A673 (cell line): ENCODE measurements around the gene GOLPH3L. TPM values are rescaled to one million over a fixed set of nuclear protein-coding genes. Genes with fewer than 3 reads are reported as not detected.

Source experiments
- BruUV-seq: library from RNA; stranded (reverse); fragments of 400-500 nt; replicated peaks from 2 replicates; lab custom pipeline; 2021; lab: Mats Ljungman, UMichigan
- CTCF ChIA-PET: fragments of 300-600 bp; sonication (Branson Sonifier 250); formaldehyde crosslinking; loops from one replicate; lab custom pipeline; 2022; ENCODE audit warnings: antibody characterized with exemption; lab: Charles Lee
- POLR2A ChIA-PET: fragments of 300-600 bp; sonication (Branson Sonifier 250); formaldehyde crosslinking; loops from one replicate; lab custom pipeline; 2022; ENCODE audit warnings: antibody characterized with exemption; ENCODE audit not compliant: low non-redundant PET; lab: Charles Lee
- DNase-seq: peaks from one replicate; pipeline ENCODE4 v3.0.0-alpha.2; 2015; ENCODE audit warnings: low spot score
- H3K27ac ChIP-seq: fragments of 200-600 bp; sonication (generic); 2 replicates; pipeline ENCODE4 v1.5.1; 2016; ENCODE audit warnings: mixed run types, low read depth, mild to moderate bottlenecking, mixed read lengths, antibody characterized with exemption, low read length; ENCODE audit not compliant: poor library complexity, severe bottlenecking
- H3K27me3 ChIP-seq: fragments of 200-600 bp; sonication (generic); replicated peaks from 2 replicates; pipeline ENCODE4 v1.6.1; 2017; ENCODE audit warnings: mixed run types, low read depth, mild to moderate bottlenecking, mixed read lengths, antibody characterized with exemption, low read length; ENCODE audit not compliant: insufficient read depth, poor library complexity
- H3K36me3 ChIP-seq: fragments of 200-600 bp; sonication (generic); 2 replicates; pipeline ENCODE4 v1.6.1; 2016; ENCODE audit warnings: mixed run types, mild to moderate bottlenecking, mixed read lengths, antibody characterized with exemption, low read length; ENCODE audit not compliant: insufficient read depth, poor library complexity, severe bottlenecking
- H3K4me1 ChIP-seq: fragments of 200-600 bp; sonication (generic); 2 replicates; pipeline ENCODE4 v1.6.1; 2017; ENCODE audit warnings: mixed run types, mild to moderate bottlenecking, mixed read lengths, antibody characterized with exemption, low read length; ENCODE audit not compliant: insufficient read depth, poor library complexity, severe bottlenecking
- H3K4me3 ChIP-seq: fragments of 200-600 bp; sonication (generic); 2 replicates; pipeline ENCODE4 v1.5.1; 2016; ENCODE audit warnings: low read depth, mixed run types, mild to moderate bottlenecking, mixed read lengths, low read length; ENCODE audit not compliant: poor library complexity, severe bottlenecking
- H3K9me3 ChIP-seq: fragments of 200-600 bp; sonication (generic); 2 replicates; pipeline ENCODE4 v1.6.1; 2016; ENCODE audit warnings: mixed run types, low read depth, mild to moderate bottlenecking, mixed read lengths, antibody characterized with exemption, low read length; ENCODE audit not compliant: poor library complexity, severe bottlenecking
- EZH2 ChIP-seq: fragments of 200-600 bp; sonication (generic); IDR thresholded peaks from 2 replicates; pipeline ENCODE4 v1.6.1; 2017; ENCODE audit warnings: borderline replicate concordance, low read depth, mild to moderate bottlenecking, mixed read lengths, antibody characterized with exemption, low read length; ENCODE audit not compliant: poor library complexity, severe bottlenecking
- intact Hi-C: fragments of 100-400 bp; cut with micrococcal nuclease; formaldehyde crosslinking; loops from one replicate; pipeline ENCODE4 v1.10.0; 2022; ENCODE audit not compliant: unreplicated experiment
- total RNA-seq: library from RNA; stranded (reverse); gene quantifications from 2 replicates; pipeline ENCODE4 v1.2.3, GENCODE V29; 2021
- TF ChIP-seq, protein P1 (sequence below): fragments of 300-800, 200-600 bp; sonication (generic); conservative IDR thresholded peaks from 2 replicates; pipeline ENCODE4 v1.5.1; 2017; ENCODE audit warnings: low read depth, mild to moderate bottlenecking, antibody characterized with exemption, low read length, moderate library complexity, mixed read lengths

GOLPH3L gene
- total RNA-seq, 1 experiment from 2014 or later = 22.6 TPM

GRCh38 chr1:150696590-150696989 is 364 bp downstream of the GOLPH3L start:
- no peaks in the 10 kb centered on the region for H3K9me3 ChIP-seq
- no peak overlapping the region for H3K27ac ChIP-seq
- H3K36me3 ChIP-seq = peaks cover 26% of the 10 kb centered on the region
- TF ChIP-seq EZH2 = no peak
- TF ChIP-seq, protein P1, sequence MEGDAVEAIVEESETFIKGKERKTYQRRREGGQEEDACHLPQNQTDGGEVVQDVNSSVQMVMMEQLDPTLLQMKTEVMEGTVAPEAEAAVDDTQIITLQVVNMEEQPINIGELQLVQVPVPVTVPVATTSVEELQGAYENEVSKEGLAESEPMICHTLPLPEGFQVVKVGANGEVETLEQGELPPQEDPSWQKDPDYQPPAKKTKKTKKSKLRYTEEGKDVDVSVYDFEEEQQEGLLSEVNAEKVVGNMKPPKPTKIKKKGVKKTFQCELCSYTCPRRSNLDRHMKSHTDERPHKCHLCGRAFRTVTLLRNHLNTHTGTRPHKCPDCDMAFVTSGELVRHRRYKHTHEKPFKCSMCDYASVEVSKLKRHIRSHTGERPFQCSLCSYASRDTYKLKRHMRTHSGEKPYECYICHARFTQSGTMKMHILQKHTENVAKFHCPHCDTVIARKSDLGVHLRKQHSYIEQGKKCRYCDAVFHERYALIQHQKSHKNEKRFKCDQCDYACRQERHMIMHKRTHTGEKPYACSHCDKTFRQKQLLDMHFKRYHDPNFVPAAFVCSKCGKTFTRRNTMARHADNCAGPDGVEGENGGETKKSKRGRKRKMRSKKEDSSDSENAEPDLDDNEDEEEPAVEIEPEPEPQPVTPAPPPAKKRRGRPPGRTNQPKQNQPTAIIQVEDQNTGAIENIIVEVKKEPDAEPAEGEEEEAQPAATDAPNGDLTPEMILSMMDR = no peak
- H3K27me3 ChIP-seq = no peaks in the 10 kb centered on the region
- peaks cover 12% of the 10 kb centered on the region for H3K4me1 ChIP-seq
- ChIA-PET CTCF (no interaction called here), POLR2A (interaction anchor here (0.8 kb wide), 1 partner anchor 45 kb away, joined by 3 read pairs; no protein-coding TSS in a partner anchor)
- H3K4me3 ChIP-seq = peak overlapping the region; percentile 67
- DNase-seq = peak; percentile 22
- no TSS peak for BruUV-seq
- intact Hi-C loops = loop anchor here (2.0 kb wide), 1 partner anchor 68 kb away; the partner anchor contains the start of gene ENSA

GRCh38 chr1:150696162-150696561 is 792 bp downstream of the GOLPH3L start:
- POLR2A ChIA-PET = interaction anchor here (0.8 kb wide), 1 partner anchor 45 kb away, joined by 3 read pairs; no protein-coding TSS in a partner anchor
- intact Hi-C loops = loop anchor here (2.0 kb wide), 1 partner anchor 67 kb away; the partner anchor contains the start of gene ENSA
- TF ChIP-seq EZH2 = no peak
- TF ChIP-seq, protein P1 = no peak
- CTCF ChIA-PET = no interaction called here
- Histone ChIP-seq H3K9me3 (no peaks in the 10 kb centered on the region), H3K36me3 (peaks cover 28% of the 10 kb centered on the region), H3K4me1 (peaks cover 12% of the 10 kb centered on the region), H3K4me3 (peak overlapping the region; percentile 67), H3K27ac (no peak overlapping the region), H3K27me3 (no peaks in the 10 kb centered on the region)
- DNase-seq = no peak
- TSS peak; percentile 55 for BruUV-seq

- Histone ChIP-seq H3K27ac (no peak overlapping the region), H3K4me1 (peaks cover 12% of the 10 kb centered on the region), H3K4me3 (no peak overlapping the region), H3K9me3 (no peaks in the 10 kb centered on the region), H3K36me3 (peaks cover 29% of the 10 kb centered on the region), H3K27me3 (no peaks in the 10 kb centered on the region)
- TF ChIP-seq, protein P1 = no peak
- TF ChIP-seq EZH2 = no peak
- intact Hi-C loops = no loop called here
- BruUV-seq = no TSS peak
- CTCF ChIA-PET = no interaction called here
- POLR2A ChIA-PET = interaction anchor here (0.8 kb wide), 1 partner anchor 46 kb away, joined by 3 read pairs; no protein-coding TSS in a partner anchor
- DNase-seq = no peak
Observed at GRCh38 chr1:150695561-150695960, 1.4 kb downstream of the GOLPH3L start.
